GM10248 (cell line): ENCODE measurements around the gene GFM2.
A peak's percentile ranks its signal among the peaks of the same experiment; 100 is the strongest.
"Not testable (repeated sequence)": the region's sequence is repeated elsewhere in the genome, so short reads cannot be mapped to it uniquely, and the experiment has no call there.

Experiments used
- CTCF ChIA-PET: fragments of 300-600 bp; sonication (Branson Sonifier 250); formaldehyde crosslinking; extraction: SDS; loops from one replicate; lab custom pipeline; 2021; ENCODE audit warnings: antibody characterized with exemption; lab: Yijun Ruan, JAX
- POLR2A ChIA-PET: fragments of 350-650 bp; sonication (Branson Sonifier 250); formaldehyde crosslinking; extraction: SDS; loops from one replicate; lab custom pipeline; 2020; ENCODE audit warnings: antibody characterized with exemption; lab: Yijun Ruan, JAX
- DNase-seq: peaks from one replicate; pipeline ENCODE4 v3.0.0; 2012; ENCODE audit errors: extremely low spot score
- CTCF ChIP-seq: IDR thresholded peaks from 2 replicates; pipeline ENCODE4 v1.5.1; 2012; ENCODE audit warnings: mild to moderate bottlenecking, low read depth; ENCODE audit errors: extremely low read depth, missing control alignments, control extremely low read depth

Gene GFM2

GRCh38 chr5:74766849-74767578 is at the start of gene GFM2, which contains the start of gene NSA2:
GFM2 (minus strand) TSS chr5:74767117; CDS start chr5:74763742, 3,375 bp downstream.
NSA2 (plus strand) TSS chr5:74767249; CDS start chr5:74767361, 112 bp downstream.
- ChIA-PET CTCF (interaction anchor here (0.9 to 1.8 kb wide), 10 partner anchors 8 to 30 kb away, joined by 3 to 7 read pairs (median 4); no protein-coding TSS in a partner anchor), POLR2A (no interaction called here)
- TF ChIP-seq CTCF = no peak
- peak; percentile 86 for DNase-seq

GRCh38 chr5:74810915-74811314 is 44.0 kb upstream of the GFM2 start:
- ChIA-PET CTCF (no interaction called here), POLR2A (no interaction called here)
- DNase-seq = no peak
- no peak for TF ChIP-seq CTCF

GRCh38 chr5:74801941-74802340 is 35.0 kb upstream of the GFM2 start:
- CTCF ChIA-PET = no interaction called here
- no peak for DNase-seq
- no peak for TF ChIP-seq CTCF
- POLR2A ChIA-PET = no interaction called here

GRCh38 chr5:74801197-74801596 is 34.3 kb upstream of the GFM2 start:
- POLR2A ChIA-PET = no interaction called here
- TF ChIP-seq CTCF = no peak
- no peak for DNase-seq
- CTCF ChIA-PET = no interaction called here

GRCh38 chr5:74798977-74799911 is 32.3 kb upstream of the GFM2 start:
- ChIA-PET POLR2A (no interaction called here), CTCF (interaction anchor here (1.8 kb wide), 1 partner anchor 11 kb away, joined by 5 read pairs; no protein-coding TSS in a partner anchor)
- DNase-seq = no peak
- no peak for TF ChIP-seq CTCF

- DNase-seq, POLR2A ChIA-PET, CTCF ChIA-PET: not testable (repeated sequence)
These were observed 24.8 kb upstream of the GFM2 start for GRCh38 chr5:74791669-74792068.

GRCh38 chr5:74787424-74787823 is 20.5 kb upstream of the GFM2 start:
- DNase-seq = no peak
- POLR2A ChIA-PET = no interaction called here
- TF ChIP-seq CTCF = no peak
- CTCF ChIA-PET = interaction anchor here (0.9 to 1.7 kb wide), 4 partner anchors 9 to 21 kb away, joined by 3 to 5 read pairs (median 4); partner anchors contain the start of genes GFM2 and NSA2
